ENCODE measurements around the gene PIP5K1A.
"Not testable (repeated sequence)": the region's sequence is repeated elsewhere in the genome, so short reads cannot be mapped to it uniquely, and the experiment has no call there.

Gene PIP5K1A

DNA sequence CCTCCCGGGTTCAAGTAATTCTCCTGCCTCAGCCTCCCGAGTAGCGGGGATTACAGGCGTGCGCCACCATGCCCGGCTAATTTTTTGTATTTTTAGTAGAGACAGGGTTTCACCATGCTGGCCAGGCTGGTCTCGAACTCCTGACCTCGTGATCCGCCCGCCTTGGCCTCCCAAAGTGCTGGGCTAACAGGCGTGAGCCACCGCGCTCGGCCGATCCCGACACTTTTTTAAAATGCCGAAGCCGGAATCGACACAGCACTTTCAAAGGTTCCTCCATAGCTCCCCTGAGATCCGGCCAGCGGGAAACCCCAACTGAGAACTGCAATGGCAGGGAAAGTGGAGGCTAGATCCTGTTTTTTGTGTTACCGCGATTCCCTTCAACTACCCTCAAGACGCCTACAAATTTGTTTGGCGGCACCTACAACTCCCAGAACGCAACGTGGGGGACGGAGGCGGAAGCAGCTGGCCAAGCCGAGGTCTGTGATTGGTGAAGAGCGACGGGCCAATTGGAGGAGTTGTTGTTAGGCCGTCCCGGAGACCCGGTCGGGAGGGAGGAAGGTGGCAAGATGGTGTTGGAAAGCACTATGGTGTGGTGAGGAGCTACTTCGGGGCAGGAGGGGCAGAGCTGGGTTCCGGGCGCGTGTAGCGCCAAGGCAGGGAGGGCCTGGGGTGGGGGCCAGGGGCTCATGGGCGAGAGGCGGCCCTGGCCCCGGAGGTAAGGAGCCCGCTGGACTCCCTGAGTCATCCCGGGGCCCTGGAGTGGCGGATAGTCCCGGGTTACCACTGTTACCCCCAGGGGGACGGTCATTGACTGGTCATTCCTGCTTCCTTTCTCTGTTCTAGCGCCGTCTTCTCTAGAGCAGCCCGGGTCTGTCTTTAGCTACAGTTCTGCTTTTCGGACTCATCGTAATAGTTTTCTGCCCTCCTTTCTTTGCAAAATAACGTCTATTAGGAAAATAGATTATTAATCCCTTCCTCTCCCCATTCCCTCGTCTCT is 56.2 kb downstream of the PIP5K1A start, which contains the start of gene PSMD4:
Gene PSMD4, plus strand, starts transcription at position 518 of the 997 bp plus-strand sequence. Its CDS starts 49 bp downstream, at position 567.
- DNase-seq (ENCODE audit: low spot score), result peak; percentile 99

DNA sequence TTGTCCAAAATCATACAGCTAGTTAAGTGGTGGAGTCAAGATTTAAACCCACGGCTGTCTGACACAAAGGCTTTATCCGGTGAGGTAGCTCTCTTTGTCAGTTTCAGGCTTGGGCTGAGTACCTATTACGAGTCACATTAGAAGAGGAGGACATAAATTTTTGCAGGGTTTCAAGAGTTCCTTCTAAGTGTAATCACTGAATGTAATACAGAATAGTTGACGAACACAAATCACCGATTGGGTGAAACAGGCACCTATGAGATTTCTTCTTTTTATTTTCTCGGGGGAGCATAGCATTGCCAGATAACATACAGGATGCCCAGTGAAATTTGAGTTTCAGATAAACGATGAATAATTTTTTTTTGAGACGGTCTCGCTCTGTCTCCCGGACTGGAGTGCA is 57.0 kb downstream of the PIP5K1A start:
- DNase-seq (ENCODE audit: low spot score), result no peak

DNA sequence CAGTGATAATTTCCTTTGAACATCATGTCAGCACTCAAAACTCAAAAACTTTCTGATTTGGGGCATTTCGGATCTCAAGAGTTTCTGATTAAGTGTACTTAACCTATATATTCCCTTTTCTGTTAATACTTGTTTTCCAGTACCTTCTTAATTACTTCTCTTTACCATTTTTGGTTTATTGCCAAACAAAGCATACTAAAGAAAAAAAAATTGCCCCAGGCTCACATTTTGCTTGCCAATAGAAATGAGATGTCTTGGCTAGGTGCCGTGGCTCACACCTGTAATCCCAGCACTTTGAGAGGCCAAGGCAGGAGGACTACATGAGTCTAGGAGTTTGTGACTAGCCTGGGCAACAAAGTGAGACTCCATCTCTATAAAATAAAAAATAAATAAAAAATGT is 61.0 kb downstream of the PIP5K1A start:
- no peak for DNase-seq (ENCODE audit: low spot score)

- no peak for DNase-seq (ENCODE audit: low spot score)
Measured at GRCh38 chr1:151265446-151266236, 67.3 kb downstream of the PIP5K1A start.

DNA sequence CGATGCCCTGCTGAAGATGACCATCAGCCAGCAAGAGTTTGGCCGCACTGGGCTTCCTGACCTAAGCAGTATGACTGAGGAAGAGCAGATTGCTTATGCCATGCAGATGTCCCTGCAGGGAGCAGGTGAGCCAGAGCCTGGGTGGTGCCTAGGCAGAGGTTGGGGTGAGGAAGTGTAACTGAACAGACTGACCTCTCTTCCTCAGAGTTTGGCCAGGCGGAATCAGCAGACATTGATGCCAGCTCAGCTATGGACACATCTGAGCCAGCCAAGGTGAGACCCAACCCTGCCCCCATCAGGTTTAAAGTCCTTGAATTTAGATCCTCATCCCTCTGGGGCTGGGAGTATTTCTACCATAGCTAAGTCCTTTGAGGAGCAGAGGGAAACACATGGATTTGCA is 68.0 kb downstream of the PIP5K1A start:
- no peak for DNase-seq (ENCODE audit: low spot score)

- DNase-seq (ENCODE audit: low spot score), result no peak
Measured at GRCh38 chr1:151266821-151267220, 68.5 kb downstream of the PIP5K1A start.

GRCh38 chr1:151267760-151268159 is 69.4 kb downstream of the PIP5K1A start:
- DNase-seq (ENCODE audit: low spot score), result no peak

DNA sequence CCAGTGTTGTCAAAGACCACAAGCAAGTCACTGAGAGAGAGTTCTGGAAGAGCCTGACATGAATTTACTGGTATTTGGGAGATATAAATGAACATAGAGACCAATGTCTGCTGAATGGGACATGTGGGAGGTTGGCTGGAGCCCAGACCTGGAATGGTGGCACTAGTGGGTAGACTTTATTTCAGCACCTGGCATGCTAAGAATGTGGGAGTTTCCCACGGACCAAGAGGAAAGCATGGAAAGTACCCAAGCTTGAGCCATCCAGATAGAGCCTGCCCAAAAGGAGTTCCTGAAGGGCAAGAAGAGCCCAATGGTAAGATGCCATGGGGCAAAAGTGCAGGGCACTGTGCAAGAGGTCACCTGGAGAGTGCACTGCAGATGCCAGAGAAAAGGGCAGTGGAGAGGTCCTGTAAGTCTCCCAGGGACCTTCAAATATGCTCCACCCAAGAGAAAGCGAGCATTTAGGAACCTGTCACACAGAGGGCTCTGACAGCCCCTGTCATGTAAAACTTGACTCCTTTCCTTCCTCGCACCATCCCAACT is 75.6 kb downstream of the PIP5K1A start:
- DNase-seq (ENCODE audit: low spot score), result no peak

DNA sequence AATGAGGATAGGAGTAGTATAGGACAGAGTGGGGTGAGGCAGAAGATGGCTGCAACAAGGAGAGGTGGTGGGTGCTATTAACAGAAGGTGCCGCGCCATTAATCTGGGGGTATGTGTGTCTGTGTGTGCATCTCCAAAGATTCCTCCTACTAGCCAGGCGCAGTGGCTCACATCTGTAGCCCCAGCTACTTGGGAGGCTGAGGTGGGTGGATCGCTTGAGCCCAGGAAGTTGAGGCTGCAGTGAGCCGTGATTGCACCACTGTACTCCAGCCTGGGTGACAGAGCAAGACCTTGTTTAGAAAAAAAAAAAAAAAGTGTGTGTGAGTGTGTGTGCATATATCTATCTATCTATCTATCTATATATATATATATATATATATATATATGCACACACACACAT is 77.0 kb downstream of the PIP5K1A start:
- not testable (repeated sequence) for DNase-seq (ENCODE audit: low spot score)

DNA sequence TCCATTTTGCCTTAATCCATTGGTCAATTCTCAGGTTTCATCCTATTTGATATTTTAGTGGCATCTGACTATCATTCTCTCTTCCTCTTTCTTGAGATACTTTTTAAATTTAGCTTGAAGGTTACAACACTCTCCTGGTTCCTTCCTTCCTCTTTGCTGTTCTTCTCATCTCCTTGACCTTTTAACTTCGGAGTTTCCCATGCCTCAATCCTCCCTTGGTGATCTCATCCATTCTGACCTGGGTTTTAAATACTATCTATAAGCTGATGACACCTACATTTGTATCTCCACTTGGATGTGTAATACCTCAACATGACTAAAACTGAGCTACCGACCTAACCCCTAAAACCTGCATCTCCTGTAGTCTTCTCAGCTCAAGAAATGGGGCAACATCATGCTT is 78.9 kb downstream of the PIP5K1A start:
- DNase-seq (ENCODE audit: low spot score), result no peak

DNA sequence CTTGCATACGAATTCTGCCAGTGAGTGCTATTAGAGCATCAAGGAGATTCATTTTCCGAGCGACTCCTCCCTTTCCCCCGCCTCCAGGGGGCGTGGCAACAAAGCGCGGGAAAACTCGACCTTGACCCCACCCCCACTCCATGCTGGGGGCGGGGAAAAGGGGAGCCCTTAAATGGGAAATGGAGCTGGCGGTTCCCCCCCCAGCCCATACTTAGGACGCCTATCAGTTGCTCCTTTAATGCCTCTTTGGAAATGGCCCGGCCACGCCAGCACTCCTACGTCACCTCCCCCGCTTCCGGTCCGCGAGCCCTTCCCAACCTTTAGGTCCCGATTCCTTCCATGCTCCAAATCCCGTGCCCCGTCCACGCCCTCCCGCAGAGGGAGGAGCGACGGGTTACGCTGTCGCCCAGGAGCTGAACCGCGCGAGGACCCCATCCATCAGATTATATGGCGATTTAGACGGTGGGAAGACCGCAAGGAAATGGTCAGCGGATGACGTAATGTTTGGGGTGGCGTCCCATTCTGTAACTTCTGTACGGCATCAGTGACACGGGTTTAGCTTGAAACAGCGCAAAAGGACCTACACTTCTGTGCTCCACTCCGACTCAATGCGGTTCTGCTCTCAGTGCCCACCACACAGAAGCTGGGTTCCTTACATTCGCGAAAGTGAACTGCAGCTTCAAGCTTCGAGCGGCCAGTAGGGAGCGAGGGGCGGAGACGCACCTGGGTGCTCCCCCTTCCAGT is 83.0 kb downstream of the PIP5K1A start:
- DNase-seq (ENCODE audit: low spot score), result peak; percentile 96

- DNase-seq (ENCODE audit: low spot score), result peak; percentile 100
Measured at GRCh38 chr1:151281969-151282882, 83.9 kb downstream of the PIP5K1A start, which contains the start of gene ZNF687. Gene ZNF687 (plus strand): TSS chr1:151282299. CDS start chr1:151286292, 3,993 bp downstream.

DNA sequence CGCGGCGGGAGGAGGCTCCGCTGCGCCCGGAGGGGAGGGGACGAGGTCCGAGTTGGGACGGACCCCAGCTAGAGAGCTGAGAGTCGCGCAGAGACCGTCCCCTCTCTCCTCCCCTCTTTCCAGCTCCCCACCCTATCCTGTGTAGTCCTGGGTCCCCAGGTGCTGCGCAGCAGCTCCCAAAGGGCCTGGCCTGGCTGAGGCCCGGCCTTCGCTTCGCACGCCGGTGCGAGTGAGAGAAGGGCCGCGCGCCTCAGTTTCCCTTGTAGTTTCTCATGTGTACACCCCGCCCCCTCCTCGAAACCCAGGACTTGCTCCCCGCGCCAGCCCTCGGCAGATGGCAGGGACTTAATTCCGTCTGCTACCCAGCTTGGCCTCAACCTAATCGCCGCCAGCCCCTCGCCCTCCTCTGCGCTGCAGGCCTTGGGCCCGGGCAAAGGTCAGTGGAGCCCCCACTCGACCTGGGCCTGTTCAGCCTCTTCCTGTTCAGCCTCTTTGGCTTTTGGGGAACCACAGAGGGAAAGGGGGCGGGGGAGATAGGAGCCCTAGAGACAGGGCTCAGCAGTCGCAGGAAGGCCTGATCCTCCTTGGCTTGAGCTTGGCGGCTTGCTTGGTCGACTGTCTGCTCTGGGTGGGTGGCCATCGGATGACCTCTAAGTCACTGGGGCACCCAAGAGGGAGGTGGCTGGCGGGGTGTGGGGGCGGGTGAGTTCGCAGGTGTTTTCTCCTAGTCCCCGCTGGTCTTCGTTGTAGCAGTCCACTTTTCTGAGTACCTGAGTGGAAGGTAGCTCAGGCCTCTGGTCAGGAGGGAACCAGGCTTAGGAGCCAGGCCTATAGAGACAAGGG is 84.8 kb downstream of the PIP5K1A start:
- DNase-seq (ENCODE audit: low spot score), result peak; percentile 18

DNA sequence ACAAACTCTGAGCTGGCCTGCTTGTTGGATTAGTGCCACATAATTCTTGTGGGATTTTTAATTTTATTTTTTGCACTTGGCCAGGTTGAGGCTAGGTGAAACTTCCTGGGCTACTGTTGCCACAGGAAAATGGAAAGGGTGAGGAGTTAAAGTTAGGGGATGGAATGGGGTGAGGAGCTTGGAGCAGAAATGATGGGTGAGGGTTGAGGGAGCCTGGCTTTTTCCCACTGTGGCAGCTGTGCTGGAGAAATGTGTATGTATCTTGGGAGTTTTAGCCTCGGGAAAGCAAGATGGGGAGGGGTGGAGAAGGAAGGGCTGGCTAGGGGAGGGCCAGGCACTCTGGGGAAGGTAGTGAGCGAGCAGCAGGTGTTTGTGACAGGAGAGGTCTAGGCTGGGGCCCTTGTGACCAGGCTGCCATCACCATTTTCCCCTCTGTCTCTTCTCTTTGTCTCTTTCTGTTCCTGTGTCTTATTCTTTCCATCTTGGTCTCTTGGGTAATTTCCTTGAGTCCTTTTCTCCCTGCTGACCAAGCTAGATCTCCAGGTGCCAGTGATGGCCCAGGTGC is 85.7 kb downstream of the PIP5K1A start:
- no peak for DNase-seq (ENCODE audit: low spot score)

GRCh38 chr1:151286619-151287340 is 88.4 kb downstream of the PIP5K1A start:
- DNase-seq (ENCODE audit: low spot score), result no peak

- no peak for DNase-seq (ENCODE audit: low spot score)
Measured at GRCh38 chr1:151287341-151287699, 89.0 kb downstream of the PIP5K1A start.

- no peak for DNase-seq (ENCODE audit: low spot score)
Measured at GRCh38 chr1:151287767-151288500, 89.6 kb downstream of the PIP5K1A start.

DNA sequence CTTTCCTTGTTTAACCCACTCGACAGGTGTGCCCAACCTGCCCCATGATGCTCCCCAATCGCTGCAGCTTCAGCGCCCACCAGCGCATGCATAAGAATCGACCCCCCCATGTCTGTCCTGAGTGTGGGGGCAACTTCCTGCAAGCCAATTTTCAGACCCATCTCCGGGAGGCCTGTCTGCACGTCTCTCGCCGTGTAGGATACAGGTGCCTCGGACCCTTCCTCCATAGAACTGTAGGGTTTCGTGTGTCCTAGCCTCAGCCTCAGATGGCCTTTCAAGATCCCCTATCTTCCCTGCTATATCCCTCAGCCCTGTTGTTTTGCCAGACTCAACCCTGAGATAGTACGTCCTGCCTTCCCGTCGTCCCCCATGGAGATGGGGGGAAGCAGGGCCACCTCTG is 90.2 kb downstream of the PIP5K1A start:
- no peak for DNase-seq (ENCODE audit: low spot score)

Measured in AG08395 (cell line).